ENCODE measurements around the gene TJAP1.

TJAP1 gene

DNA sequence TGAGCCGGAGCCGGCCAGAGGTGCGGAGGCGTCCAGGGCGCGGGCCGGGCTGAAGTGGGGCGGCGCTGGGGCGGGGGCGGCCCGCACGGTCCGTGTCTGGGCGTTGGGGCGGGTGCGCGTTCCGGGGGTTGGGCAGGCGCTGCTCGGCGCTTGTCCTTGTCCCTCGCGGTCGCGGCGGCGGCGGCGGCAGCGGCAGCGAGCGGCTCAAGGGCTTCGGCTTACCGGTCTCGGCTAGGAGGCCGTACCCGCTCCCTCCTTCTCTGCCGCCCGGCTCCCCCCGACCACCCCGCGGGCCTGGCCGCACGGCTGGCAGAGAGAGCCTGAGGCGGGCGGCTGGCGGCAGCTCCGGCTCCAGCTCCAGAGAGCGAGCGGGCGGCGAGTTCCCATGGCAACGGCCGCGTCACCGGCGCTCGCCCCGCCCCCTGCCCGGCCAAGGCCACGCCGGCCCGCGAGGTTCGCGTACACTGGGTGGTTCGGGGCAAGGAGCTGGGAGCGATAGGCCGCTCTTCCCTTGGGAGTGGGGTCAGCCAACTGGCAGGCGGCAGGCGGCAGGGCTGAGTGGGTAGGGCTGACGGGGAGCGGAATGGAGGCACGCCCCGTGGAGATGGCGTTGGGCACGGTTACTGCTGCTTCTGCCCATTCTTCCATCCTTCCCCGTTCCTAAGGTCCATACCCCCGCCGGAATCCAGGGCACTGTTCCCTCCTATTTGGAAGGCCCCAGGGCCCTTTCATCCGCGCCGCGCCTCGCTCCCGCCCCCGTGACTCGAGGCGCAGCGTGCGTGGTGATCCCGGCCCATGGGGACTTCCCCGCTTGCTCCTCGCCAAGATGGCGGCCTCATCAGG, 32.8 kb downstream of the TJAP1 start, which contains the start of gene LRRC73 (continued):
- TF ChIP-seq, protein P1, sequence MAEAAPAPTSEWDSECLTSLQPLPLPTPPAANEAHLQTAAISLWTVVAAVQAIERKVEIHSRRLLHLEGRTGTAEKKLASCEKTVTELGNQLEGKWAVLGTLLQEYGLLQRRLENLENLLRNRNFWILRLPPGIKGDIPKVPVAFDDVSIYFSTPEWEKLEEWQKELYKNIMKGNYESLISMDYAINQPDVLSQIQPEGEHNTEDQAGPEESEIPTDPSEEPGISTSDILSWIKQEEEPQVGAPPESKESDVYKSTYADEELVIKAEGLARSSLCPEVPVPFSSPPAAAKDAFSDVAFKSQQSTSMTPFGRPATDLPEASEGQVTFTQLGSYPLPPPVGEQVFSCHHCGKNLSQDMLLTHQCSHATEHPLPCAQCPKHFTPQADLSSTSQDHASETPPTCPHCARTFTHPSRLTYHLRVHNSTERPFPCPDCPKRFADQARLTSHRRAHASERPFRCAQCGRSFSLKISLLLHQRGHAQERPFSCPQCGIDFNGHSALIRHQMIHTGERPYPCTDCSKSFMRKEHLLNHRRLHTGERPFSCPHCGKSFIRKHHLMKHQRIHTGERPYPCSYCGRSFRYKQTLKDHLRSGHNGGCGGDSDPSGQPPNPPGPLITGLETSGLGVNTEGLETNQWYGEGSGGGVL (tag by site-specific recombination; IDR thresholded peaks at IDR 0.05): peak; percentile 37; the same call in 1 of the 2 replicates
- peak; percentile 91 for TF ChIP-seq ZFHX2 (tag by site-specific recombination; conservative IDR thresholded peaks at IDR 0.05)
- TF ChIP-seq PRDM2 (tag by site-specific recombination; IDR thresholded peaks at IDR 0.05; ENCODE audit: borderline replicate concordance): peak; percentile 65; the same call in 1 of the 2 replicates
- peak; percentile 85; the same call in 1 of the 2 replicates for TF ChIP-seq ZNF600 (tag by site-specific recombination; IDR thresholded peaks at IDR 0.05)
- TF ChIP-seq, protein P2, sequence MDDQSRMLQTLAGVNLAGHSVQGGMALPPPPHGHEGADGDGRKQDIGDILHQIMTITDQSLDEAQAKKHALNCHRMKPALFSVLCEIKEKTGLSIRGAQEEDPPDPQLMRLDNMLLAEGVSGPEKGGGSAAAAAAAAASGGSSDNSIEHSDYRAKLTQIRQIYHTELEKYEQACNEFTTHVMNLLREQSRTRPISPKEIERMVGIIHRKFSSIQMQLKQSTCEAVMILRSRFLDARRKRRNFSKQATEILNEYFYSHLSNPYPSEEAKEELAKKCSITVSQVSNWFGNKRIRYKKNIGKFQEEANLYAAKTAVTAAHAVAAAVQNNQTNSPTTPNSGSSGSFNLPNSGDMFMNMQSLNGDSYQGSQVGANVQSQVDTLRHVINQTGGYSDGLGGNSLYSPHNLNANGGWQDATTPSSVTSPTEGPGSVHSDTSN (CRISPR knock-in tag; IDR thresholded peaks at IDR 0.05): peak; percentile 81
- TF ChIP-seq EGR2 (tag by site-specific recombination; IDR thresholded peaks at IDR 0.05; ENCODE audit: low read depth): no peak
- TF ChIP-seq ZNF654 (tag by site-specific recombination; IDR thresholded peaks at IDR 0.05; ENCODE audit: low read depth): no peak
- no peak for TF ChIP-seq ZNF302 (tag by site-specific recombination; IDR thresholded peaks at IDR 0.05; ENCODE audit: low read depth)
- TF ChIP-seq BCL11A (tag by site-specific recombination; IDR thresholded peaks at IDR 0.05; ENCODE audit: low read depth): no peak
- TF ChIP-seq HIC1 (tag by site-specific recombination; IDR thresholded peaks at IDR 0.05): peak; percentile 37; the same call in 1 of the 2 replicates
- TF ChIP-seq ZNF660 (tag by site-specific recombination; IDR thresholded peaks at IDR 0.05): peak; percentile 65; the same call in 1 of the 2 replicates
- TF ChIP-seq KLF7 (tag by site-specific recombination; IDR thresholded peaks at IDR 0.05; ENCODE audit: borderline replicate concordance): no peak
- 0 out of 2 replicates have a peak, but pooled peaks have one; percentile 53 for TF ChIP-seq ZSCAN30 (tag by site-specific recombination; IDR thresholded peaks at IDR 0.05)
- TF ChIP-seq ZBTB44 (tag by site-specific recombination; IDR thresholded peaks at IDR 0.05): 0 out of 2 replicates have a peak, but pooled peaks have one; percentile 14
- peak; percentile 57; the same call in 1 of the 2 replicates for TF ChIP-seq ZNF140 (tag by site-specific recombination; IDR thresholded peaks at IDR 0.05)
- TF ChIP-seq ZNF335 (tag by site-specific recombination; conservative IDR thresholded peaks at IDR 0.05): 0 out of 2 replicates have a peak, but pooled peaks have one; percentile 8
- peak; percentile 42; the same call in 1 of the 2 replicates for TF ChIP-seq ZBTB20 (tag by site-specific recombination; IDR thresholded peaks at IDR 0.05)
- no peak for TF ChIP-seq ZNF530 (tag by site-specific recombination; IDR thresholded peaks at IDR 0.05; ENCODE audit: low read depth)
- peak; percentile 96 for TF ChIP-seq ZBTB6 (tag by site-specific recombination; IDR thresholded peaks at IDR 0.05)
- no peak for TF ChIP-seq ZNF624 (tag by site-specific recombination; IDR thresholded peaks at IDR 0.05)
- TF ChIP-seq MYNN (tag by site-specific recombination; IDR thresholded peaks at IDR 0.05; ENCODE audit: borderline replicate concordance): peak; percentile 31; the same call in 1 of the 2 replicates
- no peak for TF ChIP-seq ZNF214 (tag by site-specific recombination; IDR thresholded peaks at IDR 0.05; ENCODE audit: borderline replicate concordance)
- peak; percentile 78 for TF ChIP-seq SP2 (tag by site-specific recombination; IDR thresholded peaks at IDR 0.05)
- TF ChIP-seq ZNF561 (tag by site-specific recombination; IDR thresholded peaks at IDR 0.05; ENCODE audit: borderline replicate concordance): peak; percentile 47; the same call in 1 of the 2 replicates
